Tibial nerve (tissue), 4 donors: ENCODE measurements around the gene COL4A1. TPM values are rescaled to one million over a fixed set of nuclear protein-coding genes. Genes with fewer than 3 reads are reported as not detected.

Experiments
- DNase-seq, 2 donors: peaks; one replicate each; pipeline ENCODE4 v3.0.0-alpha.2; 2019; ENCODE audit warnings: low spot score in 2 of 2
- H3K27ac ChIP-seq, 4 donors: fragments of 200-600 bp; sonication (generic) in 3 of 4; one replicate each; pipeline ENCODE4 v1.5.1; 2017 to 2019; ENCODE audit warnings: mild to moderate bottlenecking in 1 of 4
- H3K27me3 ChIP-seq, 2 donors: fragments of 200-600 bp; sonication (generic) in 1 of 2; one replicate each; pipeline versions ENCODE4 v1.5.1 to v1.6.0; 2017 to 2019
- H3K36me3 ChIP-seq, 3 donors: fragments of 200-600 bp; sonication (generic); one replicate each; pipeline ENCODE4 v1.5.1; 2018 to 2019
- H3K4me1 ChIP-seq, 4 donors: fragments of 200-600 bp; sonication (generic) in 3 of 4; one replicate each; pipeline ENCODE4 v1.5.1; 2017 to 2019
- H3K4me3 ChIP-seq, 4 donors: fragments of 200-600 bp; sonication (generic) in 3 of 4; one replicate each; pipeline ENCODE4 v1.5.1; 2017 to 2019; ENCODE audit warnings: mild to moderate bottlenecking in 1 of 4, moderate library complexity in 1 of 4
- H3K9me3 ChIP-seq, 4 donors: fragments of 200-600 bp; sonication (generic) in 3 of 4; one replicate each; pipeline ENCODE4 v1.5.1; 2017 to 2019
- CTCF ChIP-seq, 5 experiments: fragments of 200-600 bp in 3 of 5; fragments of 450-650 bp in 2 of 5; sonication (generic) in 3 of 5; IDR thresholded peaks; one replicate each; pipeline ENCODE4 v1.5.1; 2016 to 2019; ENCODE audit warnings: antibody characterized with exemption in 5 of 5, mild to moderate bottlenecking in 3 of 5, moderate library complexity in 2 of 5
- EP300 ChIP-seq, 2 donors: sonication (generic); formaldehyde crosslinking; IDR thresholded peaks; one replicate each; pipeline ENCODE4 v1.6.1; 2017; ENCODE audit warnings: antibody characterized with exemption in 2 of 2, mild to moderate bottlenecking in 1 of 2
- POLR2A ChIP-seq, 2 donors: fragments of 450-650 bp; IDR thresholded peaks; one replicate each; pipeline ENCODE4 v1.6.1; 2017; ENCODE audit warnings: antibody characterized with exemption in 2 of 2, mild to moderate bottlenecking in 2 of 2, moderate library complexity in 2 of 2
- WGBS, 2 donors: methylation state at CpG; one replicate each; pipeline ENCODE4 v1.1.5; 2018; 5-methylcytosine and 5-hydroxymethylcytosine counted together
- total RNA-seq, 4 donors: library from RNA; depleted of rRNA; stranded (reverse); fragments of >200 nt; gene quantifications; one replicate each; pipeline ENCODE4 v1.1.0, GENCODE V29; 2016

COL4A1 gene
- total RNA-seq, 4 donors from 2014 or later: 385 to 583 (median 526) TPM

- Histone ChIP-seq H3K9me3 (no peaks in the 10 kb centered on the region), H3K4me3 (no peak overlapping the region), H3K36me3 (no peaks in the 10 kb centered on the region), H3K27me3 (peaks cover 0 to 5% of the 10 kb centered on the region in 2 donors), H3K4me1 (peaks cover 0 to 19% (median 3%) of the 10 kb centered on the region in 4 donors), H3K27ac (no peak overlapping the region)
- no peak for DNase-seq
- no peak for TF ChIP-seq EP300 (IDR thresholded peaks at IDR 0.05)
- no peak for TF ChIP-seq POLR2A (IDR thresholded peaks at IDR 0.05)
- no peak for TF ChIP-seq CTCF (IDR thresholded peaks at IDR 0.05)
- 89 to 92% methylated on average over 9 to 10 of the region's 10 CpGs for WGBS, 2 donors
Measured at GRCh38 chr13:110125157-110125556, 181.8 kb downstream of the COL4A1 start.

DNA sequence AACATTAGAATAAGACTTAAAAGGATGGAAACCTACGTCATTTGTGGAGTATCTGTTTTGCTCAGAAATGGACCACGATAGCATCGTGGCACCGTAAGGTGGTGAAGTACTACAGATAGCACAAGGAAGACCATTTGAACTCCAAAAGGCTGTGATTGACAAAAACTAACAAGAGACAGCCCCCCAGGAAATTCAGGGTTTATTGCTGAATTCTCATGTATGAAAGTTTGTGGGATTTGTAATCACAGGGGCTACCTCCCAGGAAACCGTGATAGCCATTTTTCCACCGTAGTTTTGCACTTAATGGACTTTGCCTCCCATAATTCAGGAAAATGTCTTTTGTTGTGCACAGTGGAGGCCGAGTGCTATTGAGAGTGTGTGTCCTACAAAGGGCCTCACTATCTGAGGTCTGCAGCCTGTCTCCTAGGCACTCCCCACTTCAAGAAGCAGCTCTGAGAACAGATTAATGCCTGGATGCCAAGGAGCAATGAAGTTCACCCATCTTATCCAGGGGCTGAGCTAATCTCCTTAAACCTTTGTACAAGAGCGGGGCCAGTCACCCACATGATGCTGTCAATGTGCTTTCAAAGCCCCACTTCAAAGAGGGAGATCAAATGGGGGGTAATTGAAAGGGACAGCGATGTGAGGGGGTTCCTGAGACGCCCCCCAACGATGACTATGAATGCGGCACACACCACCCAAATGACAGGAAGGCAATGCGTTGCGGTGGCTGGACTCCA, 182.6 kb downstream of the COL4A1 start:
- no peaks in the 10 kb centered on the region for H3K9me3 ChIP-seq
- H3K4me3 ChIP-seq: no peak overlapping the region
- H3K27ac ChIP-seq: no peak overlapping the region
- H3K27me3 ChIP-seq: peaks cover 0 to 6% of the 10 kb centered on the region in 2 donors
- no peaks in the 10 kb centered on the region for H3K36me3 ChIP-seq
- H3K4me1 ChIP-seq: peaks cover 0 to 19% (median 3%) of the 10 kb centered on the region in 4 donors
- TF ChIP-seq EP300 (IDR thresholded peaks at IDR 0.05): no peak
- no peak for TF ChIP-seq CTCF (IDR thresholded peaks at IDR 0.05)
- no peak for DNase-seq
- WGBS, 2 donors: 88 to 91% methylated on average over 14 of the region's 14 CpGs

- H3K27me3 ChIP-seq: peaks cover 0 to 16% of the 10 kb centered on the region in 2 donors
- H3K27ac ChIP-seq: no peak overlapping the region
- no peaks in the 10 kb centered on the region for H3K36me3 ChIP-seq
- WGBS, 2 donors: 72 to 77% methylated on average over 19 of the region's 19 CpGs
- DNase-seq: no peak
- H3K9me3 ChIP-seq: no peaks in the 10 kb centered on the region
- no peak overlapping the region for H3K4me3 ChIP-seq
- TF ChIP-seq POLR2A (IDR thresholded peaks at IDR 0.05) (no peak), CTCF (IDR thresholded peaks at IDR 0.05) (no peak), EP300 (IDR thresholded peaks at IDR 0.05) (no peak)
- peaks cover 0 to 19% (median 3%) of the 10 kb centered on the region in 4 donors for H3K4me1 ChIP-seq
Measured at GRCh38 chr13:110123041-110123809, 183.7 kb downstream of the COL4A1 start.

DNA sequence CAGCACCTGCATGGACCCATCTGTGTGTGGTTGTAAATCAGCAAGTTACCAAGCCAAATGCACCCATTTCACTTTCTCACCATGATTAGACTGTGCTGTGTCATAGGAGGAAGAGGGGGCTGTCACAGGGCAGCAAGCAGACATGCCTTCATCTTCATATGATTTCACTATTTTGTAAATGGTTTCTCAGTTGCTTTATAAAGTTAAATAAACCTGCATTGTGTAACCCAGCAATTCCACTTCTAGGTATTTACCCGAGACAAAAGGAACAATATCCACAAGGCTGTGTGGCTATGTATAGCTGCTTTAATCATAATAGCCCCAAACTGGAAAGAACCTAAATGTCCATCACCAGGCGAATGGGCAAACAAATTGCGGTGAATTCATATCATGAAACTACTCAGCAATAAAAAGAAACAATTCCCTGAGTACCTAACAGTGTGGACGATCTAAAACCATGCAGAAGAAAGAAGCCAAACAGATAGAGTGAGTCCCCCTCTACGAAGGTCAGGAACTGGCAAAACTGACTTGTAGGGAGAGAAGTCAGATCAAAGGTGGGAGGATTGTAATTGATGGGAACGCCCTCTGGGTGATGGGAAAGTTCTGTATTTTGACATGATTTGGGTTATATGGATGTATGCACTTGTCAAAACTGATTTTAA, 185.4 kb downstream of the COL4A1 start:
- H3K27ac ChIP-seq: no peak overlapping the region
- DNase-seq: no peak
- H3K4me3 ChIP-seq: no peak overlapping the region
- no peaks in the 10 kb centered on the region for H3K36me3 ChIP-seq
- 57 to 69% methylated on average over 6 of the region's 6 CpGs for WGBS, 2 donors
- H3K9me3 ChIP-seq: no peaks in the 10 kb centered on the region
- H3K27me3 ChIP-seq: peaks cover 0 to 27% of the 10 kb centered on the region in 2 donors
- H3K4me1 ChIP-seq: peaks cover 0 to 9% (median 3%) of the 10 kb centered on the region in 4 donors
- TF ChIP-seq EP300 (IDR thresholded peaks at IDR 0.05): no peak
- TF ChIP-seq POLR2A (IDR thresholded peaks at IDR 0.05): no peak
- no peak for TF ChIP-seq CTCF (IDR thresholded peaks at IDR 0.05)
